ENCODE data around the gene ABCF3.

The ABCF3 gene

DNA sequence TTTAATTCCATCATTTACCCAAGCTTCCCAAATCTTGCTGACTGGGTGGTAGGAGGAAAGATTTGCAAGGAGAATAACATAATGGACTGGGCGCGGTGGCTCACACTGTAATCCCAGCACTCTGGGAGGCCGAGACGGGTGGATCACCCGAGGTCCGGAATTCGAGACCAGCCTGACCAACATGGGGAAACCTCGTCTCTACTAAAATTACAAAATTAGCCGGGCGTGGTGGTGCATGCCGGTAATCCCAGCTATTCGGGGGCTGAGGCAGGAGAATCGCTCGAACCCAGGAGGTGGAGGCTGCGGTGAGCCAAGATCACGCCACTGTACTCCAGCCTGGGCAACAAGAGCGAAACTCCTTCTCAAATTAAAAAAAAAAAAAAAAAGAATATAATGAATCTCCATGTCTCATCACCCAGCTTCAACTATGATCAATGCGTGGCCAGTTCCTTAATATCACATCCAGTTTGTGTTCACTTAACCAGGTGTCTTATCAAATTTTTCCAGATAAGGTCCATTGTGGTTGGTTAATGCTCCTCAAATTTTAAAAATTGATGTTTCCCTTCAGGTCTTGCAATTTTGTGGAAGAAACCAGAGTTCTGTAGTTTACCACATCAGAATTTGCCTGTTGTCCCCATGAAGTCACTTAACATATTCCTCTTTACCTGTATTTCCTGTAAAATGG is 1.3 kb upstream of the ABCF3 start:
- H4K91ac ChIP-seq (ENCODE audit: low read length) = no peak overlapping the region
- H3K14ac ChIP-seq (ENCODE audit: low read length in 2 of 2) = no peak overlapping the region
- no peak for DNase-seq
- no peak overlapping the region for H3K4ac ChIP-seq (ENCODE audit: low read depth in 1 of 2, low read length in 2 of 2)
- H3K4me2 ChIP-seq (ENCODE audit: low read length, poor library complexity, severe bottlenecking) = no peak overlapping the region
- H2BK5ac ChIP-seq (ENCODE audit: low read depth, low read length, poor library complexity, severe bottlenecking) = no peak overlapping the region
- no peak overlapping the region for H3K4me3 ChIP-seq (ENCODE audit: insufficient read depth in 1 of 2, low read depth in 1 of 2, low read length in 2 of 2)
- H3K23ac ChIP-seq (ENCODE audit: low read length in 2 of 2) = no peak overlapping the region
- no peak overlapping the region for H2BK15ac ChIP-seq (ENCODE audit: low read depth, poor library complexity, severe bottlenecking)
- no peak overlapping the region for H2BK12ac ChIP-seq (ENCODE audit: low read length in 2 of 2)
- H2AFZ ChIP-seq (ENCODE audit: low read depth, low read length) = no peak overlapping the region
- H3K79me1 ChIP-seq (replicated peaks; ENCODE audit: low read length, poor library complexity, severe bottlenecking) = peaks cover 37% of the 10 kb centered on the region
- H2BK120ac ChIP-seq (ENCODE audit: low read depth, low read length) = no peak overlapping the region
- WGBS = 97% methylated on average over 18 of the region's 18 CpGs
- H2AK5ac ChIP-seq (ENCODE audit: low read length, severe bottlenecking) = no peak overlapping the region
- H4K8ac ChIP-seq (ENCODE audit: low read length) = no peak overlapping the region
- H3K36me3 ChIP-seq (ENCODE audit: control insufficient read depth in 1 of 2, insufficient read depth in 2 of 2, low read depth in 1 of 2, low read length in 2 of 2) = peaks cover 69 to 80% of the 10 kb centered on the region in 2 experiments
- H3K9ac ChIP-seq (ENCODE audit: low read length) = peak overlapping the region; percentile 99
- no peaks in the 10 kb centered on the region for H3K9me3 ChIP-seq (ENCODE audit: control insufficient read depth, low read length)
- no peak overlapping the region for H3K18ac ChIP-seq (ENCODE audit: low read depth in 1 of 2, low read length in 2 of 2)
- peaks cover 20% of the 10 kb centered on the region for H3K4me1 ChIP-seq (ENCODE audit: control insufficient read depth, insufficient read depth, low read depth, low read length)
- no peaks in the 10 kb centered on the region for H3K27me3 ChIP-seq (ENCODE audit: control insufficient read depth in 1 of 2, insufficient read depth in 1 of 2, low read length in 2 of 2)
- H3K27ac ChIP-seq (ENCODE audit: low read length, poor library complexity, severe bottlenecking) = no peak overlapping the region

DNA sequence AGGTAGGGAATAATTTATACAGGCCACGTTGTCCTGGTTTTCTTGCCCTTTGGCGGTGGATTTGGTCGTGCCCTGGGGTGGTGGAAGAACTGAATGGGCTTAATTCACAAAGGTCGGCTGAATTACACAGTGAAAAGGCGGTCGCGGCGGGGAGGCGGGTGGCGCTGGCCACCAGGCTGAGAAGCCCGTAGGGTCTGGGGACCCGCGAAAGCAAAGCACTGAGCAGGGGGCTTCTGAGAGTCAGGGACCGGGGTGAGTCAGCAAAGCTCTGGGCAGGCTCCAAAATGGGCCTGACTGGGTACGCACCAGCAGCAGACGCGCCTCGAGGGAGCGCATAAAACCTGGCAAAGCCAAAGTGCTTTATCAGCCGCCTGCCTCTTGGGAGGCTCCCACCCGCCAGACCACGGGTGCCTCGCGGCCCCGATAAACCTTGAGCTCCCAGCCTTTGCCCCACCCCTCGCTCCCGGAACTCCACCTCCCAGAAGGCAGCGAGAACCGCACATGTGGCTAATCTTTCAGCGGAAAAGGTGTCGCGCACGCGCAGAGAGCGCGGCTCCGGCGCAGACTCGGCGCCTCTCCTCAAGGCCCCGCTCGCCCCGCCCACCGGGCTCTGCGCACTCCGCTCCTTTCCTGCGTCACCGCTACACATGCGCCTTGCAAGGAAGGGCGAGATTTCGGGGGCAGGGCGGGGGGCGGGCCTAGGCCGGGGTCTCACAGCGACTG is 377 bp upstream of the ABCF3 start:
- peak overlapping the region; percentile 50 to 86 for H3K18ac ChIP-seq (ENCODE audit: low read depth in 1 of 2, low read length in 2 of 2)
- peak; percentile 98 for DNase-seq
- H2AFZ ChIP-seq (ENCODE audit: low read depth, low read length) = no peak overlapping the region
- WGBS = 2% methylated on average over 55 of the region's 55 CpGs
- peak overlapping the region; percentile 28 for H4K91ac ChIP-seq (ENCODE audit: low read length)
- H3K4ac ChIP-seq (ENCODE audit: low read depth in 1 of 2, low read length in 2 of 2) = peak overlapping the region; percentile 67 to 81
- H3K9ac ChIP-seq (ENCODE audit: low read length) = peak overlapping the region; percentile 99
- H2BK120ac ChIP-seq (ENCODE audit: low read depth, low read length) = no peak overlapping the region
- peaks cover 39% of the 10 kb centered on the region for H3K79me1 ChIP-seq (replicated peaks; ENCODE audit: low read length, poor library complexity, severe bottlenecking)
- no peak overlapping the region for H3K14ac ChIP-seq (ENCODE audit: low read length in 2 of 2)
- peak overlapping the region; percentile 81 for H4K8ac ChIP-seq (ENCODE audit: low read length)
- H2AK5ac ChIP-seq (ENCODE audit: low read length, severe bottlenecking) = peak overlapping the region; percentile 5
- no peaks in the 10 kb centered on the region for H3K27me3 ChIP-seq (ENCODE audit: control insufficient read depth in 1 of 2, insufficient read depth in 1 of 2, low read length in 2 of 2)
- peak overlapping the region; percentile 75 to 91 for H3K4me3 ChIP-seq (ENCODE audit: insufficient read depth in 1 of 2, low read depth in 1 of 2, low read length in 2 of 2)
- H2BK15ac ChIP-seq (ENCODE audit: low read depth, poor library complexity, severe bottlenecking) = no peak overlapping the region
- peaks cover 64 to 80% of the 10 kb centered on the region in 2 experiments for H3K36me3 ChIP-seq (ENCODE audit: control insufficient read depth in 1 of 2, insufficient read depth in 2 of 2, low read depth in 1 of 2, low read length in 2 of 2)
- H3K27ac ChIP-seq (ENCODE audit: low read length, poor library complexity, severe bottlenecking) = peak overlapping the region; percentile 88
- H3K4me2 ChIP-seq (ENCODE audit: low read length, poor library complexity, severe bottlenecking) = peak overlapping the region; percentile 62
- H3K9me3 ChIP-seq (ENCODE audit: control insufficient read depth, low read length) = no peaks in the 10 kb centered on the region
- H2BK12ac ChIP-seq (ENCODE audit: low read length in 2 of 2) = no peak overlapping the region
- H2BK5ac ChIP-seq (ENCODE audit: low read depth, low read length, poor library complexity, severe bottlenecking) = no peak overlapping the region
- H3K4me1 ChIP-seq (ENCODE audit: control insufficient read depth, insufficient read depth, low read depth, low read length) = peaks cover 13% of the 10 kb centered on the region
- H3K23ac ChIP-seq (ENCODE audit: low read length in 2 of 2) = no peak overlapping the region

DNA sequence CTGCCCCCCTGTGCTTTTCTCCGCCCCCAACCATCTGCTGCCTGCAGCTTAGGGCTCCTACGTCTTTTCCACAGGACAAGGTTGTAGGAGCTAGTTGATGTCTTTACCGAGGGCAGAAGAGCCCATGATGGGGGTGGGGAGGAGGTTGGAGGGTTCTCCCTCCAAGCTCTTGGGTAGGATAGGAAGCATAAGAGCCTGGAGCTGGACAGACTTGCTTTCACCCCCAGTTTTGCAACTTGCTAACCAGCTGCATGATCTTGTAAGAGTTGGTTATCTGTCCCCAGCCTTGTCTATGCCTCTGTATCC is 856 bp downstream of the ABCF3 start:
- H2BK15ac ChIP-seq (ENCODE audit: low read depth, poor library complexity, severe bottlenecking) = no peak overlapping the region
- DNase-seq = no peak
- H3K36me3 ChIP-seq (ENCODE audit: control insufficient read depth in 1 of 2, insufficient read depth in 2 of 2, low read depth in 1 of 2, low read length in 2 of 2) = peaks cover 59 to 80% of the 10 kb centered on the region in 2 experiments
- H3K4me3 ChIP-seq (ENCODE audit: insufficient read depth in 1 of 2, low read depth in 1 of 2, low read length in 2 of 2) = peak overlapping the region; percentile 75 to 91
- H3K27ac ChIP-seq (ENCODE audit: low read length, poor library complexity, severe bottlenecking) = no peak overlapping the region
- peak overlapping the region; percentile 99 for H3K9ac ChIP-seq (ENCODE audit: low read length)
- peaks cover 32% of the 10 kb centered on the region for H3K79me1 ChIP-seq (replicated peaks; ENCODE audit: low read length, poor library complexity, severe bottlenecking)
- H3K14ac ChIP-seq (ENCODE audit: low read length in 2 of 2) = no peak overlapping the region
- no peak overlapping the region for H2BK5ac ChIP-seq (ENCODE audit: low read depth, low read length, poor library complexity, severe bottlenecking)
- 5% methylated on average over 2 of the region's 3 CpGs for WGBS
- no peak overlapping the region for H2AK5ac ChIP-seq (ENCODE audit: low read length, severe bottlenecking)
- peaks cover 13% of the 10 kb centered on the region for H3K4me1 ChIP-seq (ENCODE audit: control insufficient read depth, insufficient read depth, low read depth, low read length)
- no peak overlapping the region for H2BK120ac ChIP-seq (ENCODE audit: low read depth, low read length)
- no peak overlapping the region for H2BK12ac ChIP-seq (ENCODE audit: low read length in 2 of 2)
- no peaks in the 10 kb centered on the region for H3K27me3 ChIP-seq (ENCODE audit: control insufficient read depth in 1 of 2, insufficient read depth in 1 of 2, low read length in 2 of 2)
- H3K23ac ChIP-seq (ENCODE audit: low read length in 2 of 2) = no peak overlapping the region
- H2AFZ ChIP-seq (ENCODE audit: low read depth, low read length) = no peak overlapping the region
- no peak overlapping the region for H4K91ac ChIP-seq (ENCODE audit: low read length)
- H3K18ac ChIP-seq (ENCODE audit: low read depth in 1 of 2, low read length in 2 of 2) = no peak overlapping the region
- peak overlapping the region; percentile 61 for H3K4me2 ChIP-seq (ENCODE audit: low read length, poor library complexity, severe bottlenecking)
- no peak overlapping the region for H4K8ac ChIP-seq (ENCODE audit: low read length)
- H3K9me3 ChIP-seq (ENCODE audit: control insufficient read depth, low read length) = no peaks in the 10 kb centered on the region
- H3K4ac ChIP-seq (ENCODE audit: low read depth in 1 of 2, low read length in 2 of 2) = no peak overlapping the region

DNA sequence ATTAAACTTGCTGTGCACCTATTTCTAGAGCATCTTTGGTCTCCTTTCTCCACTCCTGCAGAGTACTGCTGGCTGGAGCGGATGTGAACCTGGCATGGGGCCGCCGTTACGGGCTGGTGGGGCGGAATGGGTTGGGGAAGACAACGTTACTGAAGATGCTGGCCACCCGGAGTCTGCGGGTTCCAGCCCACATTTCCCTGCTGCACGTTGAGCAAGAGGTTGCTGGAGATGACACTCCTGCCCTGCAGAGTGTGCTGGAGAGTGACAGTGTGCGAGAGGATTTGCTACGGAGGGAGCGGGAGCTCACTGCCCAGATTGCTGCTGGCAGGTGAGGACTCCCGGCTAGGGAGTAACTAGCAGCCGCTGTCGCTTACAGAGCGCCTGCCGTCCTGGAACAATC is 2.1 kb downstream of the ABCF3 start:
- H3K27ac ChIP-seq (ENCODE audit: low read length, poor library complexity, severe bottlenecking) = no peak overlapping the region
- H3K9me3 ChIP-seq (ENCODE audit: control insufficient read depth, low read length) = no peaks in the 10 kb centered on the region
- H3K14ac ChIP-seq (ENCODE audit: low read length in 2 of 2) = no peak overlapping the region
- no peak overlapping the region for H2BK15ac ChIP-seq (ENCODE audit: low read depth, poor library complexity, severe bottlenecking)
- H2BK5ac ChIP-seq (ENCODE audit: low read depth, low read length, poor library complexity, severe bottlenecking) = no peak overlapping the region
- H3K36me3 ChIP-seq (ENCODE audit: control insufficient read depth in 1 of 2, insufficient read depth in 2 of 2, low read depth in 1 of 2, low read length in 2 of 2) = peaks cover 59 to 80% of the 10 kb centered on the region in 2 experiments
- H3K9ac ChIP-seq (ENCODE audit: low read length) = peak overlapping the region; percentile 99
- H3K4ac ChIP-seq (ENCODE audit: low read depth in 1 of 2, low read length in 2 of 2) = no peak overlapping the region
- no peak overlapping the region for H4K8ac ChIP-seq (ENCODE audit: low read length)
- H2BK120ac ChIP-seq (ENCODE audit: low read depth, low read length) = no peak overlapping the region
- H3K4me2 ChIP-seq (ENCODE audit: low read length, poor library complexity, severe bottlenecking) = no peak overlapping the region
- 97% methylated on average over 17 of the region's 17 CpGs for WGBS
- no peak overlapping the region for H4K91ac ChIP-seq (ENCODE audit: low read length)
- H3K18ac ChIP-seq (ENCODE audit: low read depth in 1 of 2, low read length in 2 of 2) = no peak overlapping the region
- no peaks in the 10 kb centered on the region for H3K27me3 ChIP-seq (ENCODE audit: control insufficient read depth in 1 of 2, insufficient read depth in 1 of 2, low read length in 2 of 2)
- H2BK12ac ChIP-seq (ENCODE audit: low read length in 2 of 2) = no peak overlapping the region
- H3K4me1 ChIP-seq (ENCODE audit: control insufficient read depth, insufficient read depth, low read depth, low read length) = peaks cover 13% of the 10 kb centered on the region
- H2AFZ ChIP-seq (ENCODE audit: low read depth, low read length) = no peak overlapping the region
- no peak for DNase-seq
- peaks cover 29% of the 10 kb centered on the region for H3K79me1 ChIP-seq (replicated peaks; ENCODE audit: low read length, poor library complexity, severe bottlenecking)
- no peak overlapping the region for H2AK5ac ChIP-seq (ENCODE audit: low read length, severe bottlenecking)
- H3K23ac ChIP-seq (ENCODE audit: low read length in 2 of 2) = no peak overlapping the region
- H3K4me3 ChIP-seq (ENCODE audit: insufficient read depth in 1 of 2, low read depth in 1 of 2, low read length in 2 of 2) = peak overlapping the region in 1 of 2 experiments; percentile 91
